GM12878 (cell line): ENCODE results near the gene LPIN1. TPM values are rescaled to one million over a fixed set of nuclear protein-coding genes. Genes with fewer than 3 reads are reported as not detected.

Source experiments
- ATAC-seq: fragments of 200-7000 bp; cut with Tn5 transposase; 3 replicates; pipeline ENCODE4 v1.9.1; 2020; ENCODE audit warnings: mild to moderate bottlenecking, moderate library complexity
- BruUV-seq: library from RNA; stranded (reverse); fragments of 400-500 nt; replicated peaks from 2 replicates; lab custom pipeline; 2021; lab: Mats Ljungman, UMichigan
- CTCF ChIA-PET: fragments of 300-600 bp; sonication (Branson Sonifier 250); formaldehyde crosslinking; extraction: SDS; loops from one replicate; lab custom pipeline; 2021; ENCODE audit warnings: inconsistent platforms; lab: Yijun Ruan, JAX
- POLR2A ChIA-PET: fragments of 350-600 bp; formaldehyde crosslinking; extraction: SDS; loops from one replicate; lab custom pipeline; 2021; ENCODE audit warnings: inconsistent platforms; lab: Charles Lee
- RAD21 ChIA-PET: fragments of 300-600 bp; sonication (Branson Sonifier 250); formaldehyde crosslinking; loops from one replicate; lab custom pipeline; 2023; ENCODE audit warnings: antibody characterized with exemption; ENCODE audit not compliant: unreplicated experiment; lab: Charles Lee
- SMC1A ChIA-PET: fragments of 300-600 bp; sonication (Branson Sonifier 250); formaldehyde crosslinking; loops from one replicate; lab custom pipeline; 2023; ENCODE audit not compliant: unreplicated experiment, uncharacterized antibody; lab: Charles Lee
- DNase-seq: peaks from one replicate; pipeline ENCODE4 v3.0.0-alpha.2; 2011; ENCODE audit warnings: low read depth, low spot score
- FAIRE-seq: peaks from 3 replicates; lab custom pipeline; 2011; peaks lifted over from hg19 to GRCh38; lab: Jason Lieb, UNC
- H2AFZ ChIP-seq: 2 replicates; pipeline ENCODE4 v1.6.0; 2011; ENCODE audit warnings: low read depth, low read length, control low read depth; ENCODE audit not compliant: control insufficient read depth
- H3K27ac ChIP-seq: 2 replicates; pipeline ENCODE4 v1.5.1; 2011; ENCODE audit warnings: control low read depth; ENCODE audit not compliant: control insufficient read depth, insufficient read depth
- H3K27me3 ChIP-seq, 2 experiments: replicated peaks in 1 of 2; 2 replicates each; pipeline versions ENCODE4 v1.6.0 to v1.6.1; 2011; ENCODE audit warnings: low read length in 1 of 2; ENCODE audit not compliant: control insufficient read depth in 2 of 2, insufficient read depth in 2 of 2
- H3K36me3 ChIP-seq, 2 experiments: 2 replicates each; pipeline ENCODE4 v1.5.1; 2011; ENCODE audit warnings: low read length in 1 of 2; ENCODE audit not compliant: control insufficient read depth in 2 of 2, insufficient read depth in 2 of 2
- H3K4me1 ChIP-seq: 2 replicates; pipeline ENCODE4 v1.6.1; 2011; ENCODE audit warnings: mild to moderate bottlenecking, low read length, moderate library complexity, mixed read lengths; ENCODE audit not compliant: control insufficient read depth, insufficient read depth
- H3K4me2 ChIP-seq: 2 replicates; pipeline ENCODE4 v1.6.0; 2011; ENCODE audit warnings: control low read depth; ENCODE audit not compliant: control insufficient read depth, insufficient read depth
- H3K4me3 ChIP-seq: fragments of 200-600 bp; sonication (generic); 2 replicates; pipeline ENCODE4 v1.5.1; 2016
- H3K79me2 ChIP-seq: 2 replicates; pipeline ENCODE4 v1.6.0; 2011; ENCODE audit warnings: low read length; ENCODE audit not compliant: control insufficient read depth, insufficient read depth
- H3K9ac ChIP-seq: 2 replicates; pipeline ENCODE4 v1.8.0; 2011; ENCODE audit warnings: low read length, control low read depth, mixed read lengths; ENCODE audit not compliant: control insufficient read depth, insufficient read depth
- H3K9me3 ChIP-seq: replicated peaks from 3 replicates; pipeline ENCODE4 v1.5.1; 2011; ENCODE audit warnings: mild to moderate bottlenecking, low read length; ENCODE audit not compliant: control insufficient read depth, insufficient read depth
- H4K20me1 ChIP-seq: 2 replicates; pipeline ENCODE4 v1.6.0; 2011; ENCODE audit not compliant: control insufficient read depth, insufficient read depth
- BACH1 ChIP-seq: fragments of 450-650 bp; IDR thresholded peaks from 2 replicates; pipeline ENCODE4 v1.6.1; 2017; ENCODE audit warnings: mild to moderate bottlenecking, borderline replicate concordance
- DPF2 ChIP-seq: fragments of 450-650 bp; IDR thresholded peaks from 2 replicates; pipeline ENCODE4 v1.6.1; 2017; ENCODE audit warnings: mild to moderate bottlenecking
- HDAC2 ChIP-seq: fragments of 200-600 bp; sonication (generic); IDR thresholded peaks from 2 replicates; pipeline ENCODE4 v1.6.1; 2017
- MTA3 ChIP-seq: IDR thresholded peaks from 2 replicates; pipeline ENCODE4 v1.6.1; 2012; ENCODE audit warnings: low read length, inconsistent platforms, borderline replicate concordance
- NBN ChIP-seq: fragments of 450-650 bp; IDR thresholded peaks from 2 replicates; pipeline ENCODE4 v1.6.1; 2016
- NFYA ChIP-seq: IDR thresholded peaks from 2 replicates; pipeline ENCODE4 v1.6.1; 2011; ENCODE audit warnings: low read depth, mild to moderate bottlenecking, low read length, improper control_type of control experiment, borderline replicate concordance
- NFYB ChIP-seq: IDR thresholded peaks from 2 replicates; pipeline ENCODE4 v1.6.1; 2011; ENCODE audit warnings: low read depth, mild to moderate bottlenecking, low read length, improper control_type of control experiment, moderate library complexity; ENCODE audit not compliant: insufficient read depth
- RBBP5 ChIP-seq: fragments of 200-600 bp; sonication (generic); conservative IDR thresholded peaks from 2 replicates; pipeline ENCODE4 v1.6.1; 2016
- SREBF2 ChIP-seq: IDR thresholded peaks from 2 replicates; pipeline ENCODE4 v1.6.1; 2012; ENCODE audit warnings: mild to moderate bottlenecking, low read length
- TCF3 ChIP-seq: IDR thresholded peaks from 2 replicates; pipeline ENCODE4 v1.6.1; 2012; ENCODE audit warnings: low read depth, mild to moderate bottlenecking, low read length, borderline replicate concordance; ENCODE audit not compliant: insufficient read depth
- WRNIP1 ChIP-seq: IDR thresholded peaks from 2 replicates; pipeline ENCODE4 v1.6.1; 2011; ENCODE audit warnings: low read depth, low read length, improper control_type of control experiment, borderline replicate concordance
- YBX1 ChIP-seq: fragments of 450-650 bp; IDR thresholded peaks from 2 replicates; pipeline ENCODE4 v1.6.1; 2016; ENCODE audit warnings: antibody characterized with exemption
- WGBS: methylation state at CpG from one replicate; pipeline ENCODE4 v1.1.6; 2016; ENCODE audit warnings: low lambda C conversion rate; ENCODE audit not compliant: insufficient replicate concordance, insufficient coverage; ENCODE audit errors: missing lambda C conversion rate; 5-methylcytosine and 5-hydroxymethylcytosine counted together
- in situ Hi-C: fragments of 300-500 bp; cut with MboI; formaldehyde crosslinking; loops from 9 replicates; pipeline ENCODE4 v1.14.3; 2018; ENCODE audit warnings: mixed read lengths
- intact Hi-C: fragments of 100-400 bp; cut with micrococcal nuclease; formaldehyde crosslinking; loops from one replicate; pipeline ENCODE4 v1.14.2; 2022; ENCODE audit not compliant: unreplicated experiment
- polyA plus RNA-seq, 11 experiments: library from polyadenylated mRNA; depleted of rRNA in 4 of 11; unstranded in 6 of 11; stranded (reverse) in 5 of 11; fragments of >200 nt; fragmentation: Nextera tagmentation in 4 of 11; fragmentation: Illumina TruSeq in 1 of 11; extraction: Ambion mirVana in 4 of 11; extraction: Trizol in 1 of 11; gene quantifications; 1 replicate in 1 of 11; 2 replicates in 10 of 11; pipeline versions ENCODE4 v1.2.1 to v1.2.3, GENCODE V29; 2011 to 2016; ENCODE audit warnings: inconsistent platforms in 2 of 11, missing spikeins in 2 of 11, low read depth in 1 of 11
- total RNA-seq, 4 experiments: library from RNA; depleted of rRNA in 3 of 4; stranded (reverse); fragments of >200 nt in 3 of 4; fragmentation: Illumina TruSeq in 1 of 4; extraction: Trizol in 1 of 4; gene quantifications; 2 replicates each; pipeline versions ENCODE4 v1.2.1 to v1.2.3, GENCODE V29; 2013 to 2021
- TF ChIP-seq, protein P1 (sequence below): fragments of 450-650 bp; IDR thresholded peaks from 2 replicates; pipeline ENCODE4 v1.6.1; 2017; ENCODE audit warnings: antibody characterized with exemption, mild to moderate bottlenecking, moderate library complexity
- TF ChIP-seq, protein P2 (sequence below): fragments of 450-650 bp; formaldehyde crosslinking; IDR thresholded peaks from 2 replicates; pipeline ENCODE4 v1.4.0; 2020; ENCODE audit warnings: mild to moderate bottlenecking, moderate library complexity
- TF ChIP-seq, protein P3 (sequence below): fragments of 450-650 bp; IDR thresholded peaks from 2 replicates; pipeline ENCODE4 v1.6.1; 2017; ENCODE audit warnings: mild to moderate bottlenecking

Gene LPIN1
- total and polyA plus RNA-seq, 10 of the 15 experiments (the other 5 are each of a cell fraction or from before 2014, with no cell fraction given), result 18.8 to 82.5 (median 50.3) TPM

DNA sequence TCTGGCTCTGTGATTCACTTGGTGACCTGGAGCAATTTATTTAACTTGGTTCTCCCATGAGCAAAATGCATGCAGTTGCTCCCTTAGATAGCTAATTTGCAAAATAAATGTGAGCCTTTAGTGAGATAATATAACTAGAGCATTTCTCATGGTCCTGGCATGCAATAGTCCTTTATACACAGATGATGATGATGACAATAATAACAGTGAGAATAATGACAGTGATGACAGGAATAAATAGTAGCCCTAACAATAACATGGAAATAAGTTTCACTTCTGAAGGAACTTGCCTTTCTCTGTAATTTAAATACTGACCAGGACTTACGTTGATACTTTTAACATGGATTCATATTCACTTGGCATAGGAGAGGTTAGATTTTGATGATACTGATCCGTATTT, 49.2 kb downstream of the LPIN1 start (continued):
- TF ChIP-seq TCF3 (no peak), WRNIP1 (no peak), RBBP5 (no peak), NBN (no peak), SREBF2 (no peak), DPF2 (no peak), HDAC2 (no peak), MTA3 (no peak), YBX1 (no peak)
- TF ChIP-seq, all 136 proteins: peak for 0

DNA sequence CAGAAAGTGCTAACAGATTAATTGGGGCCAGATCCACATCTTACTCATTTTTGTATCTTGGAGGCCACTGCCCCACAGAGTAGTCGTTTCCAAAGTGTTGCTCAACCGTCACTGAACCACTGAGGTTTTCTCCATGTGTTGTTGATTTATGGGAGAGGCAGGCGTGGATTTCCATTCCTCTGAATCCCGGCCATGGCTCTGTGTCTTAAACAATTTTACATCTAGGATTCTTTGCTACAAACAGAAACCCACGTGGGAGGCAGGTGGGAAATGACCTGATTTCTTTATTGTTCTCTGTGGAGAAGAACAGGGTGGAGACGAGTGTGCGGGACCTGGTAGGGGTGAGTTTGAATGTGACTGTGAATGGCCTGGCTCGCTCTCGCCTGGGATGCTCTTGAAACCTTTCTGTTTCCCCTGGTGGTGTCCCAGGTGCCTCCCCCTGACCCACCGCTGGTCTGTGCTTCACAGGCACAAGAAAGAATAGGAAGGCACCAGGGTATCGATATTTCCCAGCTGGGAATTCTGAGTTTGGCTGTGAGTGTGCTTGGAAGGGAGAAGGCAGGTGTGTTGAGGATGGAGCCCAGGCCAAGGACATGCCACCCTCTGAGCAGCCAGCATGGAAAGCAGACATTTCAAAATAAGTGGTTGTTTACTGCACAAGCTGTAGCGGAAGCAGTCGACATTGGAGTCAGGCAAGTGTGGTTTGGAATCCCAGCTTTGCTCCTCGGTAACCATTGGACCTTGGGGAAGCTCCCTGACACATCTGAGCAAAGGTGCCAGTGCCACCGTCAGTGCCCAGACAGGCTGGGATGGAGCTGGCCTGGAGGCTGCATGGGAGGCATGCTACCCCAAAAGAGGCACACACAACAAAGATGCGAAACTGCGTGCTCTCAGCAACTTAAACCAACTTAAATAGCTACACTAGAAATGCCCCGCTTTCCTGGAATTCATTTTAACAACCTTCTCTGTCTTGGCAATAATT, 50.0 kb downstream of the LPIN1 start:
- peaks cover 32 to 36% of the 10 kb centered on the region in 2 experiments for H3K36me3 ChIP-seq
- H2AFZ ChIP-seq, result no peak overlapping the region
- H3K27ac ChIP-seq, result no peak overlapping the region
- ChIA-PET CTCF (no interaction called here), POLR2A (no interaction called here), RAD21 (no interaction called here), SMC1A (no interaction called here)
- FAIRE-seq, result no peak
- no peaks in the 10 kb centered on the region; the same call in 2 of the 3 replicates for H3K9me3 ChIP-seq
- no peaks in the 10 kb centered on the region for H3K79me2 ChIP-seq
- intact Hi-C loops (no loop called here), in situ Hi-C loops (no loop called here)
- BruUV-seq, result no TSS peak
- ATAC-seq, result no peak
- no peak overlapping the region for H3K4me2 ChIP-seq
- no peaks in the 10 kb centered on the region for H3K27me3 ChIP-seq
- H4K20me1 ChIP-seq, result no peaks in the 10 kb centered on the region
- no peak for DNase-seq
- WGBS, result 70% methylated on average over 18 of the region's 18 CpGs
- H3K4me3 ChIP-seq, result no peak overlapping the region
- H3K9ac ChIP-seq, result no peak overlapping the region
- no peaks in the 10 kb centered on the region for H3K4me1 ChIP-seq
- TF ChIP-seq, protein P1, sequence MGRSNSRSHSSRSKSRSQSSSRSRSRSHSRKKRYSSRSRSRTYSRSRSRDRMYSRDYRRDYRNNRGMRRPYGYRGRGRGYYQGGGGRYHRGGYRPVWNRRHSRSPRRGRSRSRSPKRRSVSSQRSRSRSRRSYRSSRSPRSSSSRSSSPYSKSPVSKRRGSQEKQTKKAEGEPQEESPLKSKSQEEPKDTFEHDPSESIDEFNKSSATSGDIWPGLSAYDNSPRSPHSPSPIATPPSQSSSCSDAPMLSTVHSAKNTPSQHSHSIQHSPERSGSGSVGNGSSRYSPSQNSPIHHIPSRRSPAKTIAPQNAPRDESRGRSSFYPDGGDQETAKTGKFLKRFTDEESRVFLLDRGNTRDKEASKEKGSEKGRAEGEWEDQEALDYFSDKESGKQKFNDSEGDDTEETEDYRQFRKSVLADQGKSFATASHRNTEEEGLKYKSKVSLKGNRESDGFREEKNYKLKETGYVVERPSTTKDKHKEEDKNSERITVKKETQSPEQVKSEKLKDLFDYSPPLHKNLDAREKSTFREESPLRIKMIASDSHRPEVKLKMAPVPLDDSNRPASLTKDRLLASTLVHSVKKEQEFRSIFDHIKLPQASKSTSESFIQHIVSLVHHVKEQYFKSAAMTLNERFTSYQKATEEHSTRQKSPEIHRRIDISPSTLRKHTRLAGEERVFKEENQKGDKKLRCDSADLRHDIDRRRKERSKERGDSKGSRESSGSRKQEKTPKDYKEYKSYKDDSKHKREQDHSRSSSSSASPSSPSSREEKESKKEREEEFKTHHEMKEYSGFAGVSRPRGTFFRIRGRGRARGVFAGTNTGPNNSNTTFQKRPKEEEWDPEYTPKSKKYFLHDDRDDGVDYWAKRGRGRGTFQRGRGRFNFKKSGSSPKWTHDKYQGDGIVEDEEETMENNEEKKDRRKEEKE, result no peak
- TF ChIP-seq NFYA, result no peak
- TF ChIP-seq, protein P2, sequence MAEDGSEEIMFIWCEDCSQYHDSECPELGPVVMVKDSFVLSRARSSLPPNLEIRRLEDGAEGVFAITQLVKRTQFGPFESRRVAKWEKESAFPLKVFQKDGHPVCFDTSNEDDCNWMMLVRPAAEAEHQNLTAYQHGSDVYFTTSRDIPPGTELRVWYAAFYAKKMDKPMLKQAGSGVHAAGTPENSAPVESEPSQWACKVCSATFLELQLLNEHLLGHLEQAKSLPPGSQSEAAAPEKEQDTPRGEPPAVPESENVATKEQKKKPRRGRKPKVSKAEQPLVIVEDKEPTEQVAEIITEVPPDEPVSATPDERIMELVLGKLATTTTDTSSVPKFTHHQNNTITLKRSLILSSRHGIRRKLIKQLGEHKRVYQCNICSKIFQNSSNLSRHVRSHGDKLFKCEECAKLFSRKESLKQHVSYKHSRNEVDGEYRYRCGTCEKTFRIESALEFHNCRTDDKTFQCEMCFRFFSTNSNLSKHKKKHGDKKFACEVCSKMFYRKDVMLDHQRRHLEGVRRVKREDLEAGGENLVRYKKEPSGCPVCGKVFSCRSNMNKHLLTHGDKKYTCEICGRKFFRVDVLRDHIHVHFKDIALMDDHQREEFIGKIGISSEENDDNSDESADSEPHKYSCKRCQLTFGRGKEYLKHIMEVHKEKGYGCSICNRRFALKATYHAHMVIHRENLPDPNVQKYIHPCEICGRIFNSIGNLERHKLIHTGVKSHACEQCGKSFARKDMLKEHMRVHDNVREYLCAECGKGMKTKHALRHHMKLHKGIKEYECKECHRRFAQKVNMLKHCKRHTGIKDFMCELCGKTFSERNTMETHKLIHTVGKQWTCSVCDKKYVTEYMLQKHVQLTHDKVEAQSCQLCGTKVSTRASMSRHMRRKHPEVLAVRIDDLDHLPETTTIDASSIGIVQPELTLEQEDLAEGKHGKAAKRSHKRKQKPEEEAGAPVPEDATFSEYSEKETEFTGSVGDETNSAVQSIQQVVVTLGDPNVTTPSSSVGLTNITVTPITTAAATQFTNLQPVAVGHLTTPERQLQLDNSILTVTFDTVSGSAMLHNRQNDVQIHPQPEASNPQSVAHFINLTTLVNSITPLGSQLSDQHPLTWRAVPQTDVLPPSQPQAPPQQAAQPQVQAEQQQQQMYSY (CRISPR knock-in tag), result no peak
- TF ChIP-seq BACH1, result no peak
- TF ChIP-seq, protein P3, sequence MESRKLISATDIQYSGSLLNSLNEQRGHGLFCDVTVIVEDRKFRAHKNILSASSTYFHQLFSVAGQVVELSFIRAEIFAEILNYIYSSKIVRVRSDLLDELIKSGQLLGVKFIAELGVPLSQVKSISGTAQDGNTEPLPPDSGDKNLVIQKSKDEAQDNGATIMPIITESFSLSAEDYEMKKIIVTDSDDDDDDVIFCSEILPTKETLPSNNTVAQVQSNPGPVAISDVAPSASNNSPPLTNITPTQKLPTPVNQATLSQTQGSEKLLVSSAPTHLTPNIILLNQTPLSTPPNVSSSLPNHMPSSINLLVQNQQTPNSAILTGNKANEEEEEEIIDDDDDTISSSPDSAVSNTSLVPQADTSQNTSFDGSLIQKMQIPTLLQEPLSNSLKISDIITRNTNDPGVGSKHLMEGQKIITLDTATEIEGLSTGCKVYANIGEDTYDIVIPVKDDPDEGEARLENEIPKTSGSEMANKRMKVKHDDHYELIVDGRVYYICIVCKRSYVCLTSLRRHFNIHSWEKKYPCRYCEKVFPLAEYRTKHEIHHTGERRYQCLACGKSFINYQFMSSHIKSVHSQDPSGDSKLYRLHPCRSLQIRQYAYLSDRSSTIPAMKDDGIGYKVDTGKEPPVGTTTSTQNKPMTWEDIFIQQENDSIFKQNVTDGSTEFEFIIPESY, result no peak
- TF ChIP-seq NFYB, result no peak
